Measurements from ENCODE around the gene ZAP70.

GRCh38 chr2:97722227-97722626 lies 8.9 kb downstream of the ZAP70 start:
- TF ChIP-seq EP300 (IDR thresholded peaks at IDR 0.05) = no peak
- TF ChIP-seq CTCF (IDR thresholded peaks at IDR 0.05) = no peak
- TF ChIP-seq POLR2A (IDR thresholded peaks at IDR 0.05) = no peak

Data from tibial nerve (tissue), 4 donors.